RPMI8226 (cell line): Measurements from ENCODE around the gene TRAM2.

Experiments used
- DNase-seq: peaks from one replicate; pipeline ENCODE4 v3.0.0-alpha.2; 2015

Gene TRAM2

GRCh38 chr6:52505726-52506409, 71.0 kb downstream of the TRAM2 start:
- DNase-seq = peak; percentile 18

- DNase-seq = no peak
Measured at GRCh38 chr6:52504782-52505136, 72.1 kb downstream of the TRAM2 start.

- DNase-seq = peak; percentile 89
Measured at GRCh38 chr6:52503851-52504781, 72.7 kb downstream of the TRAM2 start.

GRCh38 chr6:52503323-52503747, 73.5 kb downstream of the TRAM2 start:
- DNase-seq = peak; percentile 21

DNA sequence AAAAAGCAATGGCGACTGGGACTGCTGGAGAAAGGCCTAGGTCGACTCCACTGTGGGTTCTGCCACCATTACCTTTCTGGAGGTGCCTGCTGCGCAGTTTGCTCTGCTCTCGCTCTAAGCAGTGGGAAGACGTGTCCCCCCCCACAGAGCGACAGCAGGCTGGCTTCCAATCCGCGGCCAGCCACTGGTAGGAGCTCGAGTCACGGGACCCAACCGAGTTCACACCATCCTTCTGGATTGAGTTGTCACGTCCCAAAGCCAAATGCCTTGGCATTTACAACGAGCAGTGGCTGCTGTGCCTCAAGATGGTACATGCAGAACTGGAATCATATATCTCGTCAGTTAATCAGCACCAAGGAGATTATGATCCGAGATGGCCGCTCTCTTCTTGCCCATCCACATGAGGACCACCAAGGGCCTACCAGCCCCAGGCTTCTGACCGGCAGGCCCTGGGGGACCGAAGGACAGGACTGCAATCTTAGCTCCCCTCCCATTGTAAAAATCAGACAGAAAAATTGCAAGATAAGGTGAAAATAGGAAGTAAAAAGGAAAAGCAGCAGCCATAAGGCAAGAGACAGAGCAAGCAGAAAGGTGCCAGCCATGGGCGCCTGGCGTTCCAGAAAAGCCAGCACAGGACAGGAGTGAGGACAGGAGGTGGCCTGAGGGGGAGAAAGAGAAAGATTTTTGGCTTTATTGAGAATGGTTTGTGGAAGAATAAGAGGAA, 74.4 kb downstream of the TRAM2 start:
- no peak for DNase-seq

- no peak for DNase-seq
Measured at GRCh38 chr6:52500238-52501129, 76.4 kb downstream of the TRAM2 start.

DNA sequence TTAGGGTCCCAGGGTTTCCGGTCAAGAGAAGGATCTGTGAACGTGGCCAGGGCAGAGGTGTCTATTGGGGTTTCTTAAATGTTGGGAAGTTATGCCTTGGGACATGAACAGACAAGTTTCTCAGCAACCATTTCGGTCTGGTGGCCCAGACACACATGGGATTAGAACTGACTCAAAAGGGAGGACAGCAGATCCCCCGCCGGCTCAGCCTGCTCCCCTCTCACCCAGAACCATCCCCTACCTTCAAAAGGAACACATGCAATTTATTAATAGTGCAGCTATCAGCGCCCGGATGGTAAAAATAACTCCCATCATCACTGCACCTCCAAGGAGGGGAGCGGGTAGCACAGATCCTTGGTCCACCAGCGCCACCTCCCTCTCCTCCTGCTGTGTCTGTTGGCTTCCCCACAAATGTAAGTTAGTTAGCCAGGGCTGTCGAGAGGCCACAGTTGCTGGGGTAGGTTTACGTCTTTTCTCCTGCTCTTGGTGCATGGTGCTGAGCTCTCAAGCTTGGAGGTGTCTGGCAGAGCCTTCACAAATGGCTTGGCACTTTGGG, 77.1 kb downstream of the TRAM2 start:
- no peak for DNase-seq

GRCh38 chr6:52499026-52499425, 77.8 kb downstream of the TRAM2 start:
- no peak for DNase-seq

- DNase-seq = peak; percentile 65
Measured at GRCh38 chr6:52498538-52499017, 78.3 kb downstream of the TRAM2 start.

GRCh38 chr6:52497652-52498408, 79.0 kb downstream of the TRAM2 start:
- peak; percentile 92 for DNase-seq

GRCh38 chr6:52496631-52497030, 80.2 kb downstream of the TRAM2 start:
- no peak for DNase-seq

- no peak for DNase-seq
Measured at GRCh38 chr6:52495922-52496321, 80.9 kb downstream of the TRAM2 start.

GRCh38 chr6:52494298-52495072, 82.4 kb downstream of the TRAM2 start:
- DNase-seq = no peak

DNA sequence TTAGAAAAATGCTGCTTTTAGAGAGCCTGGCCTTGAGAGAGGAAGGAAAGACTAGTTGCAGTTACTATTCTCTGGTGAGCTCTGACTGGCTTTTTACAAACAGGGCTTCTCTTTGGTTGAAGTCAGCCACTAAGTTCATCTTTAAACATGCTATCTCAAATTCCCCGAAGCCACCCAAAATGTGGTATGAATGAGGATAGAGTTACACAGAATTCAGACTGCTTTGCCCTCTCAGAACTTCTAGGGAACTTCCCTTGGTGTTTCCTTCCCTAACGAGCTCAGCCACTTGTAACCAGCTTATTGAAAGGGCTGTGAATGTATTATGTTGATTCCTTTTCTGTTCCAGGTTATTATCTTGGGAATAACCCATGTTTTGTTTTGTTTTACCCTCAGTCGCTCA, 83.2 kb downstream of the TRAM2 start:
- DNase-seq = no peak

- no peak for DNase-seq
Measured at GRCh38 chr6:52491203-52492069, 85.4 kb downstream of the TRAM2 start.

GRCh38 chr6:52489881-52490280, 87.0 kb downstream of the TRAM2 start:
- no peak for DNase-seq

DNA sequence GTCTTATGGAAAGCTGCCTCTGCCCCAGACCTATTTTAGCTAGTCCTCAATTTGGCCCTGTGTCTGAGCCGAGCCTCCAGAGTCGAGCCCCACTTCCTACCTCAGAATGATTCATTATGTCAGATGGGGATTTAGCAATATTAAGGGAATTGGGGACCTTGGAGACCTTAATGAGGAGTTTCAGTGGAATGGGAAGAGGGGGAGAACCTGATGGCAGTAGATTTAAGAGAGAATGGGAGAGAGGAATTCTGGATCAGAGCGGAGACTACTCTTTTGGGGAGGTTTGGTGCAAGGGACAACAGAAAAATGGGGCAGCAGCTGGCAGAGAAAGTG, 93.2 kb downstream of the TRAM2 start:
- no peak for DNase-seq

- DNase-seq = no peak
Measured at GRCh38 chr6:52482903-52483670, 93.8 kb downstream of the TRAM2 start.

DNA sequence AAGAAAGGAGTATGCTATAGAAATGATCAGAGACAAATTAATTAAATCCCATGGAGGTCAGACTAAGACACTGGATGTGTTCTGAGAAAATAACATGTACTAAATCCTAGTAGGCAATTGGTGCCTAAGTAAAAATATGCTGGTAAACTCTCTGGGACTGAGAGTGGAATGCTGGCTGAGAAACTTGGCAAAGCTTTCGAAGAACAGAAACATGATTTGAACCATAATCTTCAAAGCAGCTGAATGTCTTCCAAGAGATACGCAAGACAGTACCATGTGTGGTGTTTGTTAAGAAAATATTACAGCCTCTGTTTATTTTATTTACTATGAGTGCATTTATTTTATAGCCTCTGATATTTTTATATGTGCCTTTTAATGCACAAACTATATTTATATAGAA, 101.6 kb downstream of the TRAM2 start:
- no peak for DNase-seq
